PC-9 (cell line): ENCODE data around the gene MYOM1. TPM values are rescaled to one million over a fixed set of nuclear protein-coding genes. Genes with fewer than 3 reads are reported as not detected.
A peak's percentile ranks its signal among the peaks of the same experiment; 100 is the strongest.

Experiments
- BruUV-seq: library from RNA; stranded (reverse); fragments of 400-500 nt; replicated peaks from 2 replicates; lab custom pipeline; 2021; lab: Mats Ljungman, UMichigan
- CTCF ChIA-PET: fragments of 300-600 bp; sonication (Branson Sonifier 250); formaldehyde crosslinking; loops from one replicate; lab custom pipeline; 2022; ENCODE audit warnings: antibody characterized with exemption; lab: Charles Lee
- POLR2A ChIA-PET: fragments of 300-600 bp; sonication (Branson Sonifier 250); formaldehyde crosslinking; loops from one replicate; lab custom pipeline; 2022; ENCODE audit warnings: antibody characterized with exemption; ENCODE audit not compliant: unreplicated experiment; lab: Charles Lee
- DNase-seq, 2 experiments: peaks; one replicate each; pipeline versions ENCODE4 v3.0.0 to v3.0.0-alpha.2; 2015 to 2022; ENCODE audit warnings: mixed read lengths in 1 of 2
- H2AFZ ChIP-seq: fragments of 200-600 bp; sonication (generic); 2 replicates; pipeline ENCODE4 v1.8.1; 2017; ENCODE audit warnings: antibody characterized with exemption
- H3F3A ChIP-seq: fragments of 200-600 bp; sonication (generic); 2 replicates; pipeline ENCODE4 v1.8.1; 2017; ENCODE audit warnings: antibody characterized with exemption, mild to moderate bottlenecking, low read depth; ENCODE audit not compliant: insufficient read depth
- H3K27ac ChIP-seq: fragments of 200-600 bp; sonication (generic); 2 replicates; pipeline ENCODE4 v1.6.1; 2016; ENCODE audit warnings: mixed run types
- H3K27me3 ChIP-seq: fragments of 200-600 bp; sonication (generic); 2 replicates; pipeline ENCODE4 v1.6.1; 2016; ENCODE audit warnings: low read depth, mixed run types; ENCODE audit not compliant: insufficient read depth
- H3K36me3 ChIP-seq: fragments of 200-600 bp; sonication (generic); 2 replicates; pipeline ENCODE4 v1.6.1; 2016; ENCODE audit warnings: low read depth, mixed run types
- H3K4me1 ChIP-seq: fragments of 200-600 bp; sonication (generic); replicated peaks from 2 replicates; pipeline ENCODE4 v1.6.1; 2016; ENCODE audit warnings: mixed run types; ENCODE audit not compliant: insufficient read depth
- H3K4me2 ChIP-seq: fragments of 200-600 bp; sonication (generic); 2 replicates; pipeline ENCODE4 v1.6.1; 2017; ENCODE audit warnings: mixed run types
- H3K4me3 ChIP-seq: fragments of 200-600 bp; sonication (generic); 2 replicates; pipeline ENCODE4 v1.6.1; 2016; ENCODE audit warnings: mixed run types
- H3K79me2 ChIP-seq: fragments of 200-600 bp; sonication (generic); 2 replicates; pipeline ENCODE4 v1.6.1; 2017; ENCODE audit warnings: low read depth, mixed run types
- H3K9me2 ChIP-seq: fragments of 200-600 bp; sonication (generic); 2 replicates; pipeline ENCODE4 v1.8.1; 2017; ENCODE audit warnings: mild to moderate bottlenecking; ENCODE audit not compliant: insufficient read depth
- H3K9me3 ChIP-seq: fragments of 200-600 bp; sonication (generic); 2 replicates; pipeline ENCODE4 v1.8.1; 2016; ENCODE audit warnings: low read depth; ENCODE audit not compliant: insufficient read depth
- H4K20me1 ChIP-seq: fragments of 200-600 bp; sonication (generic); 2 replicates; pipeline ENCODE4 v1.8.1; 2017; ENCODE audit not compliant: insufficient read depth
- EZH2 ChIP-seq: fragments of 200-600 bp; sonication (generic); IDR thresholded peaks from 2 replicates; pipeline ENCODE4 v1.8.0; 2017; ENCODE audit warnings: antibody characterized with exemption, low read depth
- intact Hi-C: fragments of 100-400 bp; cut with micrococcal nuclease; formaldehyde crosslinking; loops from one replicate; pipeline ENCODE4 v1.10.0; 2022; ENCODE audit not compliant: unreplicated experiment
- total RNA-seq: library from RNA; stranded (reverse); gene quantifications from 2 replicates; pipeline ENCODE4 v1.2.3, GENCODE V29; 2021
- TF ChIP-seq, protein P1 (sequence below): fragments of 200-600 bp; sonication (generic); conservative IDR thresholded peaks from 2 replicates; pipeline ENCODE4 v1.6.1; 2017; ENCODE audit warnings: mixed run types, antibody characterized with exemption, mild to moderate bottlenecking, moderate library complexity

Gene MYOM1
- total RNA-seq, 1 experiment from 2014 or later, result 1.3 TPM

DNA sequence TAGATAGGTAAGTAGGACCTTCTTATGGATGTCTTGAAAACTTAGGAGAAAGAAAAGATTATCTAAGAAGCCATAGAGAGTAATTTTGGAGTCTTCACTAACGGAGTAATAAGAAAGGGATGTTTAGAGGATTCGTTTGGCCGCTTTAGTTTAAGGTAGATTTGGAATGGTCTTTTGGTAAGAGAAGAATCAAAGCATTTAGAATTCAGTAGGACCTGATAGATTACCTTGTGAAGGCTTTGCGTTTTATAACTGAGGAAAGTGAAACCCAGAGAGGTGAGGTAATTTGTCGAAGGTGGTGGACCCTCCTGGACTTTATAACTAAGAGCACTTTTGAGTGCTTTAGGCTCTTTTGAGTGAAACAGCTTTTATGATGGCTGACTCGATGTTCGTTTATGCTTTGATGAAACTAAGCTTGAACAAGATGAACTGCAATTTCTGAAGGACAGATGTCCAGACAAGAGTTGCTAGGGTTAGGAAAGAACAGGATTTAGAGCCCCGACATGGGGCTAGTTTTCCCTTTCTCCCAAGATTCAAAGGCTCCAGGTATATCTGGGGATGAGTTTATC lies 43.4 kb upstream of the MYOM1 start:
- Histone ChIP-seq H4K20me1 (peaks cover 55% of the 10 kb centered on the region), H3K4me2 (peak overlapping the region; percentile 92), H3F3A (peaks cover 28% of the 10 kb centered on the region), H3K36me3 (peaks cover 7% of the 10 kb centered on the region; the same call in 1 of the 2 replicates), H3K27ac (peak overlapping the region; percentile 93), H3K4me3 (peak overlapping the region; percentile 100), H3K9me3 (no peaks in the 10 kb centered on the region), H2AFZ (no peak overlapping the region), H3K79me2 (peaks cover 63% of the 10 kb centered on the region), H3K4me1 (peaks cover 44% of the 10 kb centered on the region), H3K9me2 (no peaks in the 10 kb centered on the region), H3K27me3 (no peaks in the 10 kb centered on the region)
- no peak for DNase-seq
- intact Hi-C loops, result loop anchor here (5.0 kb wide), 3 partner anchors 389 to 734 kb away; no protein-coding TSS in a partner anchor
- TF ChIP-seq, protein P1, sequence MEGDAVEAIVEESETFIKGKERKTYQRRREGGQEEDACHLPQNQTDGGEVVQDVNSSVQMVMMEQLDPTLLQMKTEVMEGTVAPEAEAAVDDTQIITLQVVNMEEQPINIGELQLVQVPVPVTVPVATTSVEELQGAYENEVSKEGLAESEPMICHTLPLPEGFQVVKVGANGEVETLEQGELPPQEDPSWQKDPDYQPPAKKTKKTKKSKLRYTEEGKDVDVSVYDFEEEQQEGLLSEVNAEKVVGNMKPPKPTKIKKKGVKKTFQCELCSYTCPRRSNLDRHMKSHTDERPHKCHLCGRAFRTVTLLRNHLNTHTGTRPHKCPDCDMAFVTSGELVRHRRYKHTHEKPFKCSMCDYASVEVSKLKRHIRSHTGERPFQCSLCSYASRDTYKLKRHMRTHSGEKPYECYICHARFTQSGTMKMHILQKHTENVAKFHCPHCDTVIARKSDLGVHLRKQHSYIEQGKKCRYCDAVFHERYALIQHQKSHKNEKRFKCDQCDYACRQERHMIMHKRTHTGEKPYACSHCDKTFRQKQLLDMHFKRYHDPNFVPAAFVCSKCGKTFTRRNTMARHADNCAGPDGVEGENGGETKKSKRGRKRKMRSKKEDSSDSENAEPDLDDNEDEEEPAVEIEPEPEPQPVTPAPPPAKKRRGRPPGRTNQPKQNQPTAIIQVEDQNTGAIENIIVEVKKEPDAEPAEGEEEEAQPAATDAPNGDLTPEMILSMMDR, result no peak
- no peak for TF ChIP-seq EZH2
- no TSS peak for BruUV-seq
- ChIA-PET POLR2A (interaction anchor here (0.7 to 1.3 kb wide), 3 partner anchors 12 to 120 kb away, joined by 3 to 7 read pairs (median 4); partner anchors contain the start of gene MYL12A), CTCF (no interaction called here)

DNA sequence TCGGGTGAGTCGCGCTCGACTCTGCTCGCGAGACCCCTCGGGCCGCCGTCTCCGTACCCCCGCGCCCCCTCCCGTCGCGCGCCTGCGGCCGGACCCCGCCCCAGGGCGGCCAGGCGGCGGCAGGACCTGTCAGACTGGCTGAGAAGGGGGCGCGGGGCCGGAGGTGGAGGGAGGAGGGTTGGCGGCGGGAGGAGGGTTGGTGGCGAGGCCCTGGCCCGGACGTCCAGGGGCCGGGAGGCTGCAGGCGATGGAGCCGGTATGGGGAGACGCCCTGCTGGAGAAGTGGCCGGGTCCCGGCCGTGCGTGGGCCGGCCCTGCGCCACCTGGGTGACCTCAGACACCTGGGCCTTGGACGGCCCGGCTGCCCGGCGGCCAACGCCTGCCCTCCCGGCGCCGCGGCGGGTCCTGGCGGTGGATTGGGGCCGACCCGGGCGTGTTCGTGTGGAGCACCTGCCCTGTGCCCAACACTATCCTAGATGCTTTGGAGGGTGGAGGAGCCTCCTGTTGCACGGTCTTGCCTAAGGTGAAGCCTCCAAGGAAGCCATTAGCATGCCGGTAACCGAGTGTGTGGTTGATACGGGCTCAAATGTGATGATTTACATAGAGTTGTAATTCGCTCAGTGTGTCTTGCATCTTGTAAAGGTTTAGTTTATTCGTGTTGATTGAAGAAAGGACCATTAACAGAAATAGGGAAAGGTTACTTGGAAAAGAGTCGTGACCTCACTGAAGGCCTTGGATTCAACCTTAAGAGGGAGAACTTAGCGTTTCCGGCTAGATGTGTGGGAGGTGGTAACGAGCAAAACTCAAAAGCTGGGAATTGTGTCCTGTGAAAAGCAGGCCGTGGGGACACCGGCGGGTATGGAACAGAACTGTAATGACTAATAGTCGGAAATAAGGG lies 42.7 kb upstream of the MYOM1 start:
- DNase-seq, result no peak
- Histone ChIP-seq H3K36me3 (peaks cover 12% of the 10 kb centered on the region), H3K9me3 (no peaks in the 10 kb centered on the region), H3K4me1 (peaks cover 39% of the 10 kb centered on the region), H2AFZ (peak overlapping the region; percentile 89), H3F3A (peaks cover 34% of the 10 kb centered on the region), H3K9me2 (no peaks in the 10 kb centered on the region), H3K27ac (peak overlapping the region; percentile 93), H3K27me3 (no peaks in the 10 kb centered on the region), H3K79me2 (peaks cover 55% of the 10 kb centered on the region), H3K4me3 (peak overlapping the region; percentile 100), H4K20me1 (peaks cover 47% of the 10 kb centered on the region), H3K4me2 (peak overlapping the region; percentile 92)
- BruUV-seq, result TSS peak; percentile 43
- TF ChIP-seq, protein P1, result no peak
- no peak for TF ChIP-seq EZH2
- CTCF ChIA-PET, result no interaction called here
- POLR2A ChIA-PET, result interaction anchor here (0.6 to 1.5 kb wide), 4 partner anchors 11 to 1150 kb away, joined by 3 to 21 read pairs (median 6); partner anchors contain the start of gene MYL12A
- intact Hi-C loops, result loop anchor here (5.0 kb wide), 3 partner anchors 390 to 735 kb away; no protein-coding TSS in a partner anchor
